ENCODE measurements around the gene HS6ST3.
A peak's percentile ranks its signal among the peaks of the same experiment; 100 is the strongest.
"Not testable (repeated sequence)": the region's sequence is repeated elsewhere in the genome, so short reads cannot be mapped to it uniquely, and the experiment has no call there.

HS6ST3 gene

DNA sequence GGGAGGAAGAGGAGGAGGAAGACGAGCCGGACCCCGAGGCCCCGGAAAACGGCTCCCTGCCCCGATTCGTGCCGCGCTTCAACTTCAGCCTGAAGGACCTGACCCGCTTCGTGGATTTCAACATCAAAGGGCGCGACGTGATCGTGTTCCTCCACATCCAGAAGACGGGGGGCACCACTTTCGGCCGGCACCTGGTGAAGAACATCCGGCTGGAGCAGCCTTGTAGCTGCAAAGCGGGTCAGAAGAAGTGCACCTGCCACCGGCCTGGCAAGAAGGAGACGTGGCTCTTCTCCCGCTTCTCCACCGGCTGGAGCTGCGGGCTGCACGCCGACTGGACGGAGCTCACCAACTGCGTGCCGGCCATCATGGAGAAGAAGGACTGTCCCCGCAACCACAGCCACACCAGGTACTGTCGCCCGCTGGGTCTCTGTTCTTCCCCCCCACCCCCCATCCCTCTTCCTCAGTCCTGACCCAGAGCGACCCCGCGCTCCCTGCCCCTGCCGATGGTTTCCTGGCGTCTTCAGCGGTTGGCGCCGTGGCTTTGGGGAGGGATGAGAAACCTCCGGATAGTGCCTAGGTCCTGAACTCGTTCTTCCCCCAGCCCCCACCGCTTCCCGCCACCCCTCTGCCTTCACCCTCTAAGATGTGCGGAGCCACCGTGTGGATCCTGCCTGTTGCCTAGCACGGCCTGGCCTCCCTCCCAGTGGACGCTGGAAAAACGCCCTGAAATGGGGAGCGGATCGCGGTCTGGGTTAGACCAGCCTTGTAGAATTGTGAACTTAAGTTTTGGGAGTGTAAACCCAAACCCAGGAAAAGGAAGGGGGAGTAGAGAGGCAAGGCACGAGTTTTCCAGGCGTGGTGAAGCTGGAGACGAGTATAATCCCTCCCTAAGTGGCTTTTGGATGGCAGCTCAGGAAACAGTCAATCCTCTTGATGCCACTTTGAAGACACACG is 1.5 kb downstream of the HS6ST3 start:
- DNase-seq, result peak in 9 of 14 donors; percentile 2 to 43 (median 16)

- DNase-seq, result no peak
Measured at GRCh38 chr13:96093296-96094006, 3.5 kb downstream of the HS6ST3 start.

- DNase-seq, result no peak
Measured at GRCh38 chr13:96100457-96101220, 10.7 kb downstream of the HS6ST3 start.

DNA sequence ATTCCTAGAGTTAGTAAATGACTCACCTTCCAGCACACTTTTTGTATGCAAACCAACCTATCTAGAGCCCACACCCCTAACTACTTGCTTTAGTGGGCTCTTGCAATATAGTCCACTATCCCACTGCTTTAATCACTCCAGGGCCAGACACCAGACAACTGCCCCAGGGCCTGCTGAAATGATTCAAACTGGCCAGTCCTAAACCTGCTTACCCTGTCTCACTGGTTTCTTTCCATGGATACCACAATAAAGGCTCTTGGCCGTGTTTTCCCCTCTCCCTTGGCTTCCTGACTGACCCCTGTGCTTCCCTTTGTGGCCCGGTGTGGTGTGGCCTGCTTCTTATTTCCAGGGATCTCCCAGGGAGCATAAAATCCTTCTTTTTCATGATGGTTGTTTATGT is 14.6 kb downstream of the HS6ST3 start:
- no peak for DNase-seq

GRCh38 chr13:96108072-96108471 is 18.2 kb downstream of the HS6ST3 start:
- DNase-seq, result not testable (repeated sequence)

- no peak for DNase-seq
Measured at GRCh38 chr13:96109125-96109524, 19.2 kb downstream of the HS6ST3 start.

DNA sequence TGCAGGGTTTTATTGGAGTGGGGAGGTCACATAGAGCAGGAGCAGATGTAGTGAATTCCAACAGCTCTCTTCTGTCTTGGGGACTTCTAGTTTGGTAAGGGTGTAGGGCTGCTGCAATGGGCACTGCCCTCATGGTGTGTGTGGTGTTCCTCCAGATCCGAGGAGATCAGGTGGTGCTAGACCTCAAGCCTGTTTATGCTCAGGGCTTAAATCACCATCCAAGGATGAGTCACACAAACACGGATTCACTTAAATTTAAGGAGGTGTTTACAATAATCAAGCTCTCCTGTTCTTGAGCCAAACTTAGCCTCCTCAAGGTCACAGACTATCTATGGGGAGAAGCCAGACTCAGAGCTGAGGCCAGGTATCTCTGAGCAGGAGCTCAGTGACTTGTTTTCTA is 23.0 kb downstream of the HS6ST3 start:
- no peak for DNase-seq

GRCh38 chr13:96115368-96115767 is 25.5 kb downstream of the HS6ST3 start:
- not testable (repeated sequence) for DNase-seq

DNA sequence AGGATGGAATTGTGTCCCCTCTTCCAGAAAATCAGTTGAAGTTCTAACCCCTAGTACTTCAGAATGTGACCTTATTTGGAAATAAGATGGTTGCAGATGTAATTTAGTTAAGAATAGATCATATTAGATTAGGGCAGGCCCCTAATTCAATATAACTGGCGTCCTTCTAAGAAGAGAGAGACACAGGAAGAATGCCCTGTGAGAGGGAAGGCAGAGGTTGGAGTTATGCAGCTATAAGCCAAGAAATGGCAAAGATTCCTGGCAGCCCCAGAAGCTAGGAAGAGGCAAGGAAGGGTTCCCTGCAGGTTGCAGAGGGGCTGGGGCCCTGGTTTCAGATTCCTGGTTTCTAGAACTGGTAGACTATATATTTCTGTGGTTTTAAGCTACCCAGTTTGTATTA is 30.0 kb downstream of the HS6ST3 start:
- no peak for DNase-seq

- no peak for DNase-seq
Measured at GRCh38 chr13:96130818-96131340, 41.0 kb downstream of the HS6ST3 start.

- DNase-seq, result no peak
Measured at GRCh38 chr13:96141032-96141431, 51.1 kb downstream of the HS6ST3 start.

DNA sequence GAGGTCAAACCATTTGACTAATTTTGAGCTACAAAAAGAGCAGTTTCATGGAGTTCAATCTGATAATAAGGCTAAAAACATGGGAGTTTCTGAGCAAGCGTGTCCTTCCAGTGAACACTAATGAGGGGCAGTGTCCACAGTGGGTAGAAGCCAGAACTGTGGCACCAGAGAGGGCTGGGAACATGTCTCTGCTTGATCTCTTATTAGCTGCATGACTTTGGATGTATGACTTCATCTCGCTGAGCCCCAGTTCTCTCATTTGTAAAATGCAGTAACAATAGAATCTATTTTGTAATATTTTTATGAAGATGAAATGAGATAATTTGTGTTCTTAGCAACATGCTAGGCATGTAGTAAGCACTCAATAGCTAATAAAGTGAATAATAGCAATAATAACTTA is 69.8 kb downstream of the HS6ST3 start:
- no peak for DNase-seq

DNA sequence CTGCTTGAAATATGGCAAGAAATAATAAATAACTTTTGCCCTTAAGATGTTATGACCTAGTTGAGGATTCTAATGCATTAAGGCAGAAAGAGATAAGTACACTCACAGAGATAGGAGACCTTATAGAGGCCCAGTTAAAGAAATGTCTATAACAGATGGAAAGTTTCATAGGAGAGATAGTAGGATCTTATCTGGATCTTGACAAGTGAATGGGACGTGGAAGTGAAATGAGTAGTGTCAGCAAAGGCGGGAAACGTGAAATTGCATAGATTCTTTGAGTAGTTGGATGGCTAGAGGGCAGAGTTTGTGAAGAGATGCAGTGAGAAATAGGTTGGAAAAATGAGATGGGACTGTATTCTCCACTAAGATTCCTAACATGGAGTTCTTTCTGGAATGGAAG is 71.2 kb downstream of the HS6ST3 start:
- DNase-seq, result no peak

DNA sequence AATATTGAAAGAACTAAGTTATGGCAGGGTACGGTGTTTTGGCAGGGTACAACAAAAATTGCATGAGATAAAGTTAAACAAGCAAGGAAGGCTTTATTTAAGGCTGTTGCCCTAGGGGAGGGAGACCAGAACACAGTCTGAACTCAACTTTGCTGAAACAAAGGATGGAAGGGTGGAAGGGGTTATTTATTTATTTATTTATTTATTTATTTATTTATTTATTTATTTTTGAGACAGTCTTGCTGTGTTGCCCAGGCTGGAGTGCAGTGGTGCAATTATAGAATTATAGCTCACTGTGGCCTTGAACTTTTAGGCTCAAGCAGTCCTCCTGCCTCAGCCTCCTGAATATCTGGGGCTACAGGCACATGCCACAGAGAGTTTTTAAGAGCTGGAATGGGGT is 75.9 kb downstream of the HS6ST3 start:
- no peak for DNase-seq

DNA sequence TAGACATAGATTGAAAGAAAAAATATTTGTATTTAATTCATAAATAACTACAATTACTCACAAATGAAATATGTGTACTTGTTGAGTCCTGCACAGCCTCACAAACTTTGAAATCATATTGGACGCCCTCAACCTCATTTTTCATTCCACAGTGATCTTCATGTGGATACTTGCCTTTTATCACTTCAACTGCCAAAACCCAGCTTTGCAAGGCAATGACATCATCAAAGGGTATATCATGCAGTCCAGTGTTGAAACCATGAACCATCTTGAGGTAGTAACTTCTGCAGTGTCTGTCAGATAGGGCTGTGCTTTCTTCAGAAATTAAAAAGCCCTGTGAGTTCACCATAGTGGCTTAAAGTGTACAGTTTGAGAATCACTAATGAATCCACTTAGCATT is 82.2 kb downstream of the HS6ST3 start:
- no peak for DNase-seq

GRCh38 chr13:96178759-96179158 is 88.9 kb downstream of the HS6ST3 start:
- DNase-seq, result no peak

DNA sequence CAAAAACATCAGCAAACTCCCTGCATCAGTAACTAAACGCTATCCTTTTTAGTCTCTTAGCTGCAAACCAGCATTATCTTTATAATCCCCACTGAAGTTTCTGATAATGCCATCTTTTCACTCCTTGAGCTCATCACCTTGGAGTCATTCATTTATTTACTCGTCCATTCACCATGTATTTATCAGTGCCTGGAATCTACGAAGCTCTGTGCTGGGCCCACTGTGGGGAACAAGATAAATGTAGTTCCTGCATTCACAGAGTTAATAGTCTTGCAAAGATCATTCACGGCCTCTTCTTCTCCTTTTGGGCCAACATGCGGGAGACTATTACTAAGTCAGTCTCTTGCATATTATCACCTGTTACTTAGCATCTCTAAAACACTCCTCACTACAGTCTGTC is 89.4 kb downstream of the HS6ST3 start:
- no peak for DNase-seq

GRCh38 chr13:96181911-96182310 is 92.0 kb downstream of the HS6ST3 start:
- no peak for DNase-seq

DNA sequence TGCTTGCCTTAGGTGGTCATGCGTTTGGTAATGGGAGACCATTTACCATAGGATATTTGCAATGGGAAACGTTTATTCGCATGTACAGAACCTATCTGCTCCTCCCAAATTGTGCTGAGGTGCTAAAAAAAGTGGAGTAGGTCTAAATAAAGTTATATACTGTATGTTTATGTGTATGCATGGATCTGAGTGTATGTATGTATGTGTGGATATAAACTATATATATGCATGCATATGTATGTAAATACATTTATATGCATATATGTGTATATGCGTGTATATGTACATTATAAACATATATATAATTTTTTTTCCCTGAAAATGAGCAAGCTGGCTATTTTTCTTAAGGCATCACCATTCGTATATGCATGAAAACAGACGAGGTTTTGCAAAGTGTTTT is 95.9 kb downstream of the HS6ST3 start:
- no peak for DNase-seq

- DNase-seq, result no peak
Measured at GRCh38 chr13:96191367-96191766, 101.5 kb downstream of the HS6ST3 start.

DNA sequence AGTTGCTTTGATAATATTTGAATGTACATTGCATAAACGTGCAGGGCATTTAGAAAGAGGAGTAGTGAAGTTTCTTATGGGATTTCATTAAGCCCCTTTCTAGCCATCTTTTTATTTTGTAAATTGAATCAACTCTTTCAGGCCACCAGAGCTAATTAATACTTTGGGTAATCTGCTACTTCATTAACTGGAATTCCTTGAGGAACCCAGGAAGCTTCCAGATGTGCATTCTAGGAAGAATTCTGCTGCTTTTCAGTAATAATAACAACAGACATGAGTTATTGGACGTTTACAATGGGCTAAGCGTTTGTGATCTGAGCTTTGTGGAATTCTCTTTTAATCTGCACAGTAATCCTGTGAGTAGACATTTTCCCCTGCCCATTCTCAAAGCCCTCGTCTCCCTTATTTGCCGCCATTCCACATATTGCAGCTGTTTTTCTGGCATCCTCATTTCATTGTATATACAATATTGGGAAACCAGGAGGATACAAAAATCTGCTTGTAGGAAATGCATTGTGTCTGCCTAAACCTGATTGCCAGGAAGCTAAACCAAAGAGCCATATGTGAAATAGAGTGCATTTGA is 103.9 kb downstream of the HS6ST3 start:
- DNase-seq, result no peak

DNA sequence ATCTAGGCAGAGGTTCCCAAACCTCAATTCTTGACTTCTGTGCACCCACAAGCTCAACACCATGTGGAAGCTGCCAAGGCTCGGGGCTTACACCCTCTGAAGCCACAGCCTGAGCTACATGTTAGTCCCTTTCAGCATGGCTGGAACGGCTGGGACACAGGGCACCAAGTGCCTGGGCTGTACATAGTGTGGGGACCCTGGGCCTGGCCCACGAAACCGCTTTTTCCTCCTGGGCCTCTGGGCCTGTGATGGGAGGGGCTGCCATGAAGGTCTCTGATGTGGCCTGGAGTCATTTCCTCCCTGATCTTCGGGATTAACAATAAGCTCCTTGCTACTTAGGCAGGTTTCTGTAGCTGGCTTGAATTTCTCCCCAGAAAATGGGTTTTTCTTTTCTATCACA is 108.1 kb downstream of the HS6ST3 start:
- no peak for DNase-seq

All from C1 segment of cervical spinal cord (tissue), 14 donors.